ENCODE measurements around the gene PARN.

PARN gene

GRCh38 chr16:14629919-14630619, at the start of gene PARN:
Gene PARN, minus strand, starts transcription at chr16:14630260. Its CDS starts 135 bp downstream, at chr16:14630125.
- TF ChIP-seq MYC (IDR thresholded peaks at IDR 0.05; ENCODE audit: low read depth, low read length) = no peak; the same call in 1 of the 2 replicates
- peak; percentile 89 for TF ChIP-seq POLR2A (IDR thresholded peaks at IDR 0.05; ENCODE audit: extremely low read depth, insufficient read length)
- no peak for TF ChIP-seq CTCF (IDR thresholded peaks at IDR 0.05; ENCODE audit: low read depth, low read length)
- TF ChIP-seq MAX (IDR thresholded peaks at IDR 0.05; ENCODE audit: low read depth, low read length) = peak; percentile 68
- peak; percentile 97 for DNase-seq (ENCODE audit: low read depth)

GRCh38 chr16:14678748-14679497, 48.9 kb upstream of the PARN start:
- TF ChIP-seq CTCF (IDR thresholded peaks at IDR 0.05; ENCODE audit: low read depth, low read length) (no peak), POLR2A (IDR thresholded peaks at IDR 0.05; ENCODE audit: extremely low read depth, insufficient read length) (no peak), MAX (IDR thresholded peaks at IDR 0.05; ENCODE audit: low read depth, low read length) (no peak), MYC (IDR thresholded peaks at IDR 0.05; ENCODE audit: low read depth, low read length) (no peak)
- DNase-seq (ENCODE audit: low read depth) = no peak
- no peak overlapping the region for H3K4me3 ChIP-seq (ENCODE audit: low read depth, low read length)

More at GRCh38 chr16:14629919-14630619, at the start of gene PARN:
- H3K4me3 ChIP-seq (ENCODE audit: low read depth, low read length) = peak within 1 kb of the TSS; percentile 84

GRCh38 chr16:14677627-14678026, 47.6 kb upstream of the PARN start:
- no peak overlapping the region for H3K4me3 ChIP-seq (ENCODE audit: low read depth, low read length)
- TF ChIP-seq MAX (IDR thresholded peaks at IDR 0.05; ENCODE audit: low read depth, low read length) (no peak), POLR2A (IDR thresholded peaks at IDR 0.05; ENCODE audit: extremely low read depth, insufficient read length) (no peak), MYC (IDR thresholded peaks at IDR 0.05; ENCODE audit: low read depth, low read length) (no peak), CTCF (IDR thresholded peaks at IDR 0.05; ENCODE audit: low read depth, low read length) (no peak)
- DNase-seq (ENCODE audit: low read depth) = no peak

- DNase-seq (ENCODE audit: low read depth) = no peak
- no peak overlapping the region for H3K4me3 ChIP-seq (ENCODE audit: low read depth, low read length)
- TF ChIP-seq POLR2A (IDR thresholded peaks at IDR 0.05; ENCODE audit: extremely low read depth, insufficient read length) (no peak), MYC (IDR thresholded peaks at IDR 0.05; ENCODE audit: low read depth, low read length) (no peak), CTCF (IDR thresholded peaks at IDR 0.05; ENCODE audit: low read depth, low read length) (no peak), MAX (IDR thresholded peaks at IDR 0.05; ENCODE audit: low read depth, low read length) (no peak)
Observed at GRCh38 chr16:14676633-14677032, 46.6 kb upstream of the PARN start.

- TF ChIP-seq MYC (IDR thresholded peaks at IDR 0.05; ENCODE audit: low read depth, low read length) (no peak), MAX (IDR thresholded peaks at IDR 0.05; ENCODE audit: low read depth, low read length) (peak; percentile 83), POLR2A (IDR thresholded peaks at IDR 0.05; ENCODE audit: extremely low read depth, insufficient read length) (no peak), CTCF (IDR thresholded peaks at IDR 0.05; ENCODE audit: low read depth, low read length) (no peak)
- H3K4me3 ChIP-seq (ENCODE audit: low read depth, low read length) = no peak overlapping the region
- no peak for DNase-seq (ENCODE audit: low read depth)
Observed at GRCh38 chr16:14672403-14672971, 42.4 kb upstream of the PARN start.
